Ishikawa (cell line): Measurements from ENCODE around the gene NGDN.

Experiments
- CEBPB ChIP-seq: IDR thresholded peaks from 2 replicates; pipeline ENCODE4 v1.6.1; 2012
- CREB1 ChIP-seq: IDR thresholded peaks from 2 replicates; pipeline ENCODE4 v1.6.1; 2012; ENCODE audit warnings: low read depth
- EGR1 ChIP-seq: IDR thresholded peaks from 2 replicates; pipeline ENCODE4 v1.6.1; 2012
- EP300 ChIP-seq: IDR thresholded peaks from 2 replicates; pipeline ENCODE4 v1.6.1; 2012; ENCODE audit warnings: borderline replicate concordance
- FOXM1 ChIP-seq: IDR thresholded peaks from 2 replicates; pipeline ENCODE4 v1.6.1; 2012; ENCODE audit warnings: low read depth, borderline replicate concordance
- NFIC ChIP-seq: IDR thresholded peaks from 2 replicates; pipeline ENCODE4 v1.6.1; 2012
- RAD21 ChIP-seq: IDR thresholded peaks from 2 replicates; pipeline ENCODE4 v1.6.1; 2012; ENCODE audit warnings: low read depth
- TAF1 ChIP-seq: IDR thresholded peaks from 2 replicates; pipeline ENCODE4 v1.6.1; 2012; ENCODE audit warnings: low read depth, mild to moderate bottlenecking
- TCF12 ChIP-seq: IDR thresholded peaks from 2 replicates; pipeline ENCODE4 v1.6.1; 2012; ENCODE audit warnings: low read depth
- TEAD4 ChIP-seq: IDR thresholded peaks from 2 replicates; pipeline ENCODE4 v1.6.1; 2012
- USF1 ChIP-seq: IDR thresholded peaks from 2 replicates; pipeline ENCODE4 v1.6.1; 2012
- YY1 ChIP-seq: IDR thresholded peaks from 2 replicates; pipeline ENCODE4 v1.6.1; 2012; ENCODE audit warnings: low read depth
- ZBTB7A ChIP-seq: IDR thresholded peaks from 2 replicates; pipeline ENCODE4 v1.6.1; 2012; ENCODE audit warnings: low read depth
- TF ChIP-seq, protein P1 (sequence below): IDR thresholded peaks from 2 replicates; pipeline ENCODE4 v1.6.1; 2012
- TF ChIP-seq, protein P2 (sequence below): IDR thresholded peaks from 2 replicates; pipeline ENCODE4 v1.6.1; 2012; ENCODE audit warnings: low read depth, mild to moderate bottlenecking

The NGDN gene

DNA sequence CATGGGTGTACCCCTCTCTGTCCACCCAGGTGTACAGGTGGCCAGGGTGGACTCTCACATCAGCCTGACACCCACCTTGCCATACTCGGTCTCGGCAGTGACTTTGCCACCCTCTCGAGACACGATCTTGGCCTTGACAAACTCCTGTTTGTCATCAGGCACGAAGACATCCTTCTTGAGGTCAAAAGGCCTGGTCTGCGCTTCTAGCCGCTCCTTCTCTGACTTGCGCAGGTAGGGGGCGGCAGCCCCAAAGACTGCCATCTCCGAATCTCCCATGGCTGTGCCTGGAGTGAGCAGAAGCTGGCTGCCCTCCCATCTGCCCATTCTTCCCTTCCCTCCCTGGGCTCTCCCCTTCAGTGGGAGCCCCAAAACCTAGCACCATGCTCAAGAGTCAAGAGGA, 36.0 kb upstream of the NGDN start:
- TF ChIP-seq RAD21 (no peak), NFIC (no peak), TCF12 (no peak)

GRCh38 chr14:23434488-23435222, 34.8 kb upstream of the NGDN start:
- TF ChIP-seq TAF1, result no peak
- no peak for TF ChIP-seq USF1

DNA sequence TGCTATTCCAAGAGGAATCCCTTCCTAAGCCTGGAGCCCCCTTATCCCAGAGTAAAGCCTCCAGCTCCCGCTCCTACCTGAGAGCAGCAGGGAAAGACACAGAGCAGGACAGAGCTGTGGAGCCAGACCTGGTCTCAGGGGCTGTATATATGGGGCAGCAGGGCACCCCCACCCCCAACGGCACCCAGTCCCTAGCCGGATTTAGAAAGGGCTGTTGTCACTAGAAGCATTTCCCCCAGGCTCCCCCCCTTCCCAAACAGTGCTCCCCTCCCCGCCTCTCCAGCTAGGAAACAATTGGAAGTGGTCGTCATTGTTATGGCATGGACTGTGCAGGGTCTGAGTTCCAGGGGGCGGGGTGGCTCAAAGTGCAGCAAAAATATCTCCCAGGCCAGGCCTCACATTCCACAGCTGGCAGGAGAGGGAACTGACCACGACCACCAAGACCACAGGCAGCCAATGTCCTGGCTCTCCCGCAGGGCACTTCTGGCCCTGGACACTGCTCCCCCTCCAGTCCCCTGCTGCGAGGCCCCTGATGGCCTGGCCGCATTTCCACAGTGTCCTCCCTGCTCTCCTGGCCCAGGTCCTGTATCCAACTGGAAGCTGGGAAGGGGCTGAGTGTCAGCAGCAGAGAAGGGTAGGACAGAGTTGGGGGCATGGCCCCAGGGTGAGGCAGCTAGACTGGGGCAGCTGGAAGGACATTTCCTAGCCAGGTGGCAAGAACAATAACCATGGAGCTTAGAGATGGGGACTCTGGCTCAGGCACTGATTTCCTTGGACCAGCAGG, 33.8 kb upstream of the NGDN start, which contains the start of gene MYH7:
Gene MYH7 (minus strand): TSS at position 118 of the 784 bp plus-strand sequence. CDS start 1,928 bp downstream, outside the sequence.
- TF ChIP-seq CEBPB (no peak), TCF12 (no peak)
- TF ChIP-seq, protein P1, sequence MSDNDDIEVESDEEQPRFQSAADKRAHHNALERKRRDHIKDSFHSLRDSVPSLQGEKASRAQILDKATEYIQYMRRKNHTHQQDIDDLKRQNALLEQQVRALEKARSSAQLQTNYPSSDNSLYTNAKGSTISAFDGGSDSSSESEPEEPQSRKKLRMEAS, result no peak

DNA sequence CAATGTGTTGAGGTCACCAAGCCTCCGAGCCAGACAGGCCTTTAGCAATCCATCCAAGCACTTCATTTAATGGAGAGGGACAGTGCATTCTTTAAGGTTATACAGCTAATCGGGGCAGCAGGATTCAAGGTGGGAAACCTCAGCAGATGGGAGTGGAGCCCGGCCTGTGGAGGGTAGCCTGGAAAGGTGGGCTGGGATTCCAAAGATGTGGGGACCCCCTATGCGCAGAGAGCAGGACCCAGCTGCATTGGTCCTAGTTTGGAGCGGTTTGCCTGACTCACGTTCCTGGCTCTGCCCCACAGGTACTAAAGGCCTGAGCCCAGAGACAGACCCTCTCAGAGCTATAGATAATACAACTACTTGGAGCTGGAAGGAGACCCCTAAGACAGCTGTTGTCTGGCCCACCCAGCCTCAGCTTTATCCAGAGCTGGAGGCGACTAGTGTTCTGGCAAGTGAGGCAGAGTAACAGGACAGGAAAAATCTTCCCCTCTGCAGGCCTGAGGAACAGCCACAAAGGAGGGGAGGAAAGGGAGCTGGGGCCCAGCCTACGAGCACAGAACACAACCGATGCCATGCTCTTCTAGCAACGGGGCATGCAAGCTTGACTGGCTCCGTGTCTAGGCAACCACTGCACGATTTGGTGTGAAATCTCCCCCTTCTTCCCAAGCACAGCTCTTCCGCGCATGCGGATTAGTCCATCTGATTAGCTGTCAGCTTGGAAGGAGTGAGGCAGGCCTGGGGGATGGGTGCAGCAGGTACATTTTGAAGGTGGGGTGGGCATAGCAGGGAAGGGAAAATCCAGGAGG, 33.0 kb upstream of the NGDN start:
- TF ChIP-seq FOXM1 (no peak), USF1 (no peak), NFIC (no peak), CREB1 (no peak), TEAD4 (no peak), CEBPB (no peak), EGR1 (no peak), RAD21 (no peak), TAF1 (no peak), YY1 (no peak), ZBTB7A (no peak), EP300 (no peak), TCF12 (no peak)
- TF ChIP-seq, protein P1, result no peak
- TF ChIP-seq, protein P2, sequence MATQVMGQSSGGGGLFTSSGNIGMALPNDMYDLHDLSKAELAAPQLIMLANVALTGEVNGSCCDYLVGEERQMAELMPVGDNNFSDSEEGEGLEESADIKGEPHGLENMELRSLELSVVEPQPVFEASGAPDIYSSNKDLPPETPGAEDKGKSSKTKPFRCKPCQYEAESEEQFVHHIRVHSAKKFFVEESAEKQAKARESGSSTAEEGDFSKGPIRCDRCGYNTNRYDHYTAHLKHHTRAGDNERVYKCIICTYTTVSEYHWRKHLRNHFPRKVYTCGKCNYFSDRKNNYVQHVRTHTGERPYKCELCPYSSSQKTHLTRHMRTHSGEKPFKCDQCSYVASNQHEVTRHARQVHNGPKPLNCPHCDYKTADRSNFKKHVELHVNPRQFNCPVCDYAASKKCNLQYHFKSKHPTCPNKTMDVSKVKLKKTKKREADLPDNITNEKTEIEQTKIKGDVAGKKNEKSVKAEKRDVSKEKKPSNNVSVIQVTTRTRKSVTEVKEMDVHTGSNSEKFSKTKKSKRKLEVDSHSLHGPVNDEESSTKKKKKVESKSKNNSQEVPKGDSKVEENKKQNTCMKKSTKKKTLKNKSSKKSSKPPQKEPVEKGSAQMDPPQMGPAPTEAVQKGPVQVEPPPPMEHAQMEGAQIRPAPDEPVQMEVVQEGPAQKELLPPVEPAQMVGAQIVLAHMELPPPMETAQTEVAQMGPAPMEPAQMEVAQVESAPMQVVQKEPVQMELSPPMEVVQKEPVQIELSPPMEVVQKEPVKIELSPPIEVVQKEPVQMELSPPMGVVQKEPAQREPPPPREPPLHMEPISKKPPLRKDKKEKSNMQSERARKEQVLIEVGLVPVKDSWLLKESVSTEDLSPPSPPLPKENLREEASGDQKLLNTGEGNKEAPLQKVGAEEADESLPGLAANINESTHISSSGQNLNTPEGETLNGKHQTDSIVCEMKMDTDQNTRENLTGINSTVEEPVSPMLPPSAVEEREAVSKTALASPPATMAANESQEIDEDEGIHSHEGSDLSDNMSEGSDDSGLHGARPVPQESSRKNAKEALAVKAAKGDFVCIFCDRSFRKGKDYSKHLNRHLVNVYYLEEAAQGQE, result no peak

DNA sequence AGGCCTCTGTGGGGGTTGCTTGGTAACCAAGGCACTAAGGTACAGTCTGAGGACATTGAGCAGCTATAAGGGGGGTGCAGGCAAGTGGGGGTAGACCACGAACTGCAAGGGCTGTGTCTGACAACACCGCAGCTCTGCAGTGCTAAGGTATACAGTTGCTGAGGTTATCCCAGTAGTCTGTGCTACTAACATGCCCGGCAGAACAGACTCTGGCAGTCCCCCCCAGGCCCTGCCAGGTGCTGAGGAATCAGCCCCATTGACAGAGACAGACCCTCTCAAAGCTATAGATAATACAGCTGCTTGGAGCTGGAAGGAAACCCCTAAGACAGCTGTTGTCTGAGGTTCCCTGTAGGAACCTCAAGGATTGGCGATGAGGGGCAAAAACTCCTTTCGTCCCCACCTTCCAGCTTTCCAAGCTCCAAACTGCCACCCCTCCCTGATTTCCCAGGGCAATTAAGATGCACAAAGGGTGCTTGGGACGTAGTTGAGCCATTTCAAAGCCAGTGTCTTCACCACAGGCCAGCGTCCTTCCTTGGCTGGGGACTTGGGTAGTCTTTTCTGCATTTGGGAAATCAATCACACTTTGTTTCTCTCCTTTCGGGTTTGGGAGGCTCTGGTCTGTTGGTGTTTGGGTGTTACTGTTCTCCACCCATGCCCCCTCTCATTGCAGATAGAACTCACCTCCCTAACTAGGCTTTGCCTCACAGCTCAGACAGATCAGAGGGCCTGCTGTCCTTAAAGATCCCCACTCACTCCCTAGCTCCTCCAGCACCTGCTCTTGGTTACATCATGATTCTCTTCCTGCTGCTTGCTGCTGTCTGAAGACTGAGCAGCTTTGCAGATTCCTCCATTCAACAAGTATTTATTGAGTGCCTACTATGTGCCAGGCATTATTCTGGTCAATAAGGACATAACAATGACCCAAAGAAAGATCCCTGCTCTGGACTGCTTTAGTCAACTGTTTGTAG, 32.1 kb upstream of the NGDN start:
- TF ChIP-seq RAD21, result no peak
- no peak for TF ChIP-seq TEAD4
- TF ChIP-seq FOXM1, result no peak
- no peak for TF ChIP-seq CEBPB
- TF ChIP-seq EP300, result no peak
- TF ChIP-seq, protein P2, result no peak
- no peak for TF ChIP-seq YY1
- no peak for TF ChIP-seq ZBTB7A
